K562 (cell line): ENCODE results near the gene ARMC6.

Source experiments
- EHMT2 ChIP-seq: fragments of 450-650 bp; IDR thresholded peaks from 2 replicates; pipeline ENCODE4 v1.6.1; 2018; ENCODE audit warnings: antibody characterized with exemption
- HCFC1 ChIP-seq: IDR thresholded peaks from 2 replicates; pipeline ENCODE4 v1.6.1; 2012; ENCODE audit warnings: low read depth, low read length, improper control_type of control experiment
- HDAC6 ChIP-seq: IDR thresholded peaks from 2 replicates; pipeline ENCODE4 v1.6.1; 2012; ENCODE audit warnings: low read depth, mild to moderate bottlenecking, control low read depth, inconsistent platforms, low read length, moderate library complexity
- PHF8 ChIP-seq: fragments of 200-600 bp; sonication (generic); IDR thresholded peaks from 2 replicates; pipeline ENCODE4 v1.6.1; 2012; ENCODE audit warnings: mixed run types, mild to moderate bottlenecking, inconsistent platforms, low read length, moderate library complexity, borderline replicate concordance
- POLR2AphosphoS5 ChIP-seq: IDR thresholded peaks from 2 replicates; pipeline ENCODE4 v1.6.1; 2011; ENCODE audit warnings: mild to moderate bottlenecking, low read depth, low read length, moderate library complexity; ENCODE audit not compliant: control insufficient read depth, insufficient read depth
- SAP30 ChIP-seq: fragments of 200-600 bp; sonication (generic); IDR thresholded peaks from 2 replicates; pipeline ENCODE4 v1.6.1; 2012; ENCODE audit warnings: borderline replicate concordance, low read depth, mild to moderate bottlenecking, moderate library complexity, low read length, control low read depth, inconsistent platforms; ENCODE audit not compliant: insufficient read depth, poor library complexity, severe bottlenecking
- ZEB2 ChIP-seq: fragments of 450-650 bp; IDR thresholded peaks from 2 replicates; pipeline ENCODE4 v1.6.1; 2016
- TF ChIP-seq, protein P1 (sequence below), 3 experiments: IDR thresholded peaks in 2 of 3; conservative IDR thresholded peaks in 1 of 3; 2 replicates each; pipeline ENCODE4 v1.5.1; 2011 to 2012; ENCODE audit warnings: low read length in 3 of 3, mild to moderate bottlenecking in 3 of 3, control low read depth in 2 of 3, improper control_type of control experiment in 1 of 3, inconsistent platforms in 1 of 3, low read depth in 1 of 3, mixed read lengths in 1 of 3, moderate library complexity in 1 of 3; ENCODE audit not compliant: insufficient read depth in 2 of 3
- TF ChIP-seq, protein P2 (sequence below), 2 experiments: fragments of 450-650 bp; formaldehyde crosslinking in 1 of 2; IDR thresholded peaks; 2 replicates each; pipeline versions ENCODE4 v1.4.0 to v1.6.1; 2014 to 2020; ENCODE audit warnings: mild to moderate bottlenecking in 2 of 2, borderline replicate concordance in 1 of 2, low read depth in 1 of 2
- TF ChIP-seq, protein P3 (sequence below): sonication (generic); formaldehyde crosslinking; IDR thresholded peaks from 2 replicates; pipeline ENCODE4 v1.8.1; 2023; ENCODE audit warnings: mild to moderate bottlenecking, missing genetic modification reagents
- TF ChIP-seq, protein P4 (sequence below): sonication (generic); IDR thresholded peaks from 2 replicates; pipeline ENCODE4 v1.6.1; 2016

DNA sequence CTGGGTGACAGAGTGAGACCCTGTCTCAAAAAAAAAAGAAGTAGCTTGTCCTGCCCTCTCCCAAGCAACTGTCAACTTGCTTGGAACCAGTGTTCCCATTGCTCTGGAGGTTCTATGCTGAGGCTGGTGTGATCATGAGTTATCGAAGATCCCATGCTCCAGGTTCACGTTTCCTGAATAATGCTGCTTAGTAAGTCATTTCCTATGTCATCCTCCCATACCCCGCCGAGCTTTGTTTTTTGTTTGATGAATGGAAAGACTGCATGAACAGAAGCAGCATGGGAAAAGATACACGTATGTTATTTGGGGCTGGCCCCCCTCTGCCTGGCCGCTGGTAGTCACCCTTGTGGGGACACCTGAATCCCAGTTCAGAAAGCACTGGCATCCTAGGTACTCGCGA, 41.7 kb downstream of the ARMC6 start:
- TF ChIP-seq SAP30 (no peak), POLR2AphosphoS5 (no peak), HDAC6 (no peak), PHF8 (no peak), HCFC1 (no peak), ZEB2 (no peak), EHMT2 (no peak)
- TF ChIP-seq, protein P1, sequence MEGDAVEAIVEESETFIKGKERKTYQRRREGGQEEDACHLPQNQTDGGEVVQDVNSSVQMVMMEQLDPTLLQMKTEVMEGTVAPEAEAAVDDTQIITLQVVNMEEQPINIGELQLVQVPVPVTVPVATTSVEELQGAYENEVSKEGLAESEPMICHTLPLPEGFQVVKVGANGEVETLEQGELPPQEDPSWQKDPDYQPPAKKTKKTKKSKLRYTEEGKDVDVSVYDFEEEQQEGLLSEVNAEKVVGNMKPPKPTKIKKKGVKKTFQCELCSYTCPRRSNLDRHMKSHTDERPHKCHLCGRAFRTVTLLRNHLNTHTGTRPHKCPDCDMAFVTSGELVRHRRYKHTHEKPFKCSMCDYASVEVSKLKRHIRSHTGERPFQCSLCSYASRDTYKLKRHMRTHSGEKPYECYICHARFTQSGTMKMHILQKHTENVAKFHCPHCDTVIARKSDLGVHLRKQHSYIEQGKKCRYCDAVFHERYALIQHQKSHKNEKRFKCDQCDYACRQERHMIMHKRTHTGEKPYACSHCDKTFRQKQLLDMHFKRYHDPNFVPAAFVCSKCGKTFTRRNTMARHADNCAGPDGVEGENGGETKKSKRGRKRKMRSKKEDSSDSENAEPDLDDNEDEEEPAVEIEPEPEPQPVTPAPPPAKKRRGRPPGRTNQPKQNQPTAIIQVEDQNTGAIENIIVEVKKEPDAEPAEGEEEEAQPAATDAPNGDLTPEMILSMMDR (IDR thresholded peaks at IDR 0.05 in 2 of 3, conservative IDR thresholded peaks at IDR 0.05 in 1 of 3; ENCODE audit: insufficient read depth in 2 of 3, low read depth in 1 of 3, low read length in 3 of 3), result no peak
- TF ChIP-seq, protein P2, sequence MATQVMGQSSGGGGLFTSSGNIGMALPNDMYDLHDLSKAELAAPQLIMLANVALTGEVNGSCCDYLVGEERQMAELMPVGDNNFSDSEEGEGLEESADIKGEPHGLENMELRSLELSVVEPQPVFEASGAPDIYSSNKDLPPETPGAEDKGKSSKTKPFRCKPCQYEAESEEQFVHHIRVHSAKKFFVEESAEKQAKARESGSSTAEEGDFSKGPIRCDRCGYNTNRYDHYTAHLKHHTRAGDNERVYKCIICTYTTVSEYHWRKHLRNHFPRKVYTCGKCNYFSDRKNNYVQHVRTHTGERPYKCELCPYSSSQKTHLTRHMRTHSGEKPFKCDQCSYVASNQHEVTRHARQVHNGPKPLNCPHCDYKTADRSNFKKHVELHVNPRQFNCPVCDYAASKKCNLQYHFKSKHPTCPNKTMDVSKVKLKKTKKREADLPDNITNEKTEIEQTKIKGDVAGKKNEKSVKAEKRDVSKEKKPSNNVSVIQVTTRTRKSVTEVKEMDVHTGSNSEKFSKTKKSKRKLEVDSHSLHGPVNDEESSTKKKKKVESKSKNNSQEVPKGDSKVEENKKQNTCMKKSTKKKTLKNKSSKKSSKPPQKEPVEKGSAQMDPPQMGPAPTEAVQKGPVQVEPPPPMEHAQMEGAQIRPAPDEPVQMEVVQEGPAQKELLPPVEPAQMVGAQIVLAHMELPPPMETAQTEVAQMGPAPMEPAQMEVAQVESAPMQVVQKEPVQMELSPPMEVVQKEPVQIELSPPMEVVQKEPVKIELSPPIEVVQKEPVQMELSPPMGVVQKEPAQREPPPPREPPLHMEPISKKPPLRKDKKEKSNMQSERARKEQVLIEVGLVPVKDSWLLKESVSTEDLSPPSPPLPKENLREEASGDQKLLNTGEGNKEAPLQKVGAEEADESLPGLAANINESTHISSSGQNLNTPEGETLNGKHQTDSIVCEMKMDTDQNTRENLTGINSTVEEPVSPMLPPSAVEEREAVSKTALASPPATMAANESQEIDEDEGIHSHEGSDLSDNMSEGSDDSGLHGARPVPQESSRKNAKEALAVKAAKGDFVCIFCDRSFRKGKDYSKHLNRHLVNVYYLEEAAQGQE (IDR thresholded peaks at IDR 0.05; ENCODE audit: borderline replicate concordance), result no peak
- TF ChIP-seq, protein P2 (CRISPR knock-in tag; IDR thresholded peaks at IDR 0.05; ENCODE audit: low read depth), result no peak
- TF ChIP-seq, protein P3, sequence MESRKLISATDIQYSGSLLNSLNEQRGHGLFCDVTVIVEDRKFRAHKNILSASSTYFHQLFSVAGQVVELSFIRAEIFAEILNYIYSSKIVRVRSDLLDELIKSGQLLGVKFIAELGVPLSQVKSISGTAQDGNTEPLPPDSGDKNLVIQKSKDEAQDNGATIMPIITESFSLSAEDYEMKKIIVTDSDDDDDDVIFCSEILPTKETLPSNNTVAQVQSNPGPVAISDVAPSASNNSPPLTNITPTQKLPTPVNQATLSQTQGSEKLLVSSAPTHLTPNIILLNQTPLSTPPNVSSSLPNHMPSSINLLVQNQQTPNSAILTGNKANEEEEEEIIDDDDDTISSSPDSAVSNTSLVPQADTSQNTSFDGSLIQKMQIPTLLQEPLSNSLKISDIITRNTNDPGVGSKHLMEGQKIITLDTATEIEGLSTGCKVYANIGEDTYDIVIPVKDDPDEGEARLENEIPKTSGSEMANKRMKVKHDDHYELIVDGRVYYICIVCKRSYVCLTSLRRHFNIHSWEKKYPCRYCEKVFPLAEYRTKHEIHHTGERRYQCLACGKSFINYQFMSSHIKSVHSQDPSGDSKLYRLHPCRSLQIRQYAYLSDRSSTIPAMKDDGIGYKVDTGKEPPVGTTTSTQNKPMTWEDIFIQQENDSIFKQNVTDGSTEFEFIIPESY, result no peak
- TF ChIP-seq, protein P4, sequence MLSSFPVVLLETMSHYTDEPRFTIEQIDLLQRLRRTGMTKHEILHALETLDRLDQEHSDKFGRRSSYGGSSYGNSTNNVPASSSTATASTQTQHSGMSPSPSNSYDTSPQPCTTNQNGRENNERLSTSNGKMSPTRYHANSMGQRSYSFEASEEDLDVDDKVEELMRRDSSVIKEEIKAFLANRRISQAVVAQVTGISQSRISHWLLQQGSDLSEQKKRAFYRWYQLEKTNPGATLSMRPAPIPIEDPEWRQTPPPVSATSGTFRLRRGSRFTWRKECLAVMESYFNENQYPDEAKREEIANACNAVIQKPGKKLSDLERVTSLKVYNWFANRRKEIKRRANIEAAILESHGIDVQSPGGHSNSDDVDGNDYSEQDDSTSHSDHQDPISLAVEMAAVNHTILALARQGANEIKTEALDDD, result no peak
